PC-3 (cell line): ENCODE data around the gene PDX1.

Experiments used
- EZH2 ChIP-seq: fragments of 300-600 bp; sonication (generic); IDR thresholded peaks from one replicate; pipeline ENCODE4 v1.6.1; 2017; ENCODE audit warnings: antibody characterized with exemption, mild to moderate bottlenecking, low read length; ENCODE audit not compliant: unreplicated experiment
- EZH2phosphoT487 ChIP-seq: fragments of 300-600 bp; sonication (generic); IDR thresholded peaks from 2 replicates; pipeline ENCODE4 v1.6.1; 2018; ENCODE audit warnings: mild to moderate bottlenecking, antibody characterized with exemption, low read length, borderline replicate concordance
- TF ChIP-seq, protein P1 (sequence below): fragments of 300-600 bp; sonication (generic); conservative IDR thresholded peaks from 2 replicates; pipeline ENCODE4 v1.5.1; 2017; ENCODE audit warnings: antibody characterized with exemption, low read depth, mild to moderate bottlenecking, low read length

DNA sequence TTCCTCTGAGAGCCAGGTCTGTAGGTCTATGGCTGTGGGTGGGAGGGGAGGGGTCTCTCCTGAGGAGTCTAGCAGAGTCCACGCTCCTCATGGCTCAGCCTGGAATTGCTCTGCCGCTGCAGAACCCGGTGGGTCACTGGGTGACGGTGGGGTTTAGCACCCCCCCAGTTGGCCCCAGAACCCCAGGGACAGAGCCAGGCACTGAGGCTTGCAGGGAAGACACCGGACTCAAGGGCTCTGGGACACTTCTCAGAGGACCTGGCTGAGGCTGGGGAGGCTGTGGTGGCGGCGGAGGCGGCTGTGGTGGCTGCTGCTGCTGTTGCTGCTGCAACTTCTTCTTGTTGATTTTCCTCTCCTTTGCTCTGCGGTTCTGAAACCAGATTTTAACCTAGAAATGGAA is 43.2 kb downstream of the PDX1 start:
- TF ChIP-seq, protein P1, sequence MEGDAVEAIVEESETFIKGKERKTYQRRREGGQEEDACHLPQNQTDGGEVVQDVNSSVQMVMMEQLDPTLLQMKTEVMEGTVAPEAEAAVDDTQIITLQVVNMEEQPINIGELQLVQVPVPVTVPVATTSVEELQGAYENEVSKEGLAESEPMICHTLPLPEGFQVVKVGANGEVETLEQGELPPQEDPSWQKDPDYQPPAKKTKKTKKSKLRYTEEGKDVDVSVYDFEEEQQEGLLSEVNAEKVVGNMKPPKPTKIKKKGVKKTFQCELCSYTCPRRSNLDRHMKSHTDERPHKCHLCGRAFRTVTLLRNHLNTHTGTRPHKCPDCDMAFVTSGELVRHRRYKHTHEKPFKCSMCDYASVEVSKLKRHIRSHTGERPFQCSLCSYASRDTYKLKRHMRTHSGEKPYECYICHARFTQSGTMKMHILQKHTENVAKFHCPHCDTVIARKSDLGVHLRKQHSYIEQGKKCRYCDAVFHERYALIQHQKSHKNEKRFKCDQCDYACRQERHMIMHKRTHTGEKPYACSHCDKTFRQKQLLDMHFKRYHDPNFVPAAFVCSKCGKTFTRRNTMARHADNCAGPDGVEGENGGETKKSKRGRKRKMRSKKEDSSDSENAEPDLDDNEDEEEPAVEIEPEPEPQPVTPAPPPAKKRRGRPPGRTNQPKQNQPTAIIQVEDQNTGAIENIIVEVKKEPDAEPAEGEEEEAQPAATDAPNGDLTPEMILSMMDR: no peak
- no peak for TF ChIP-seq EZH2
- no peak for TF ChIP-seq EZH2phosphoT487
